A673 (cell line): ENCODE data around the gene NIFK. TPM values are rescaled to one million over a fixed set of nuclear protein-coding genes. Genes with fewer than 3 reads are reported as not detected.

ENCODE experiments used
- BruUV-seq: library from RNA; stranded (reverse); fragments of 400-500 nt; replicated peaks from 2 replicates; lab custom pipeline; 2021; lab: Mats Ljungman, UMichigan
- CTCF ChIA-PET: fragments of 300-600 bp; sonication (Branson Sonifier 250); formaldehyde crosslinking; loops from one replicate; lab custom pipeline; 2022; ENCODE audit warnings: antibody characterized with exemption; lab: Charles Lee
- POLR2A ChIA-PET: fragments of 300-600 bp; sonication (Branson Sonifier 250); formaldehyde crosslinking; loops from one replicate; lab custom pipeline; 2022; ENCODE audit warnings: antibody characterized with exemption; ENCODE audit not compliant: low non-redundant PET; lab: Charles Lee
- DNase-seq: peaks from one replicate; pipeline ENCODE4 v3.0.0-alpha.2; 2015; ENCODE audit warnings: low spot score
- H3K27ac ChIP-seq: fragments of 200-600 bp; sonication (generic); 2 replicates; pipeline ENCODE4 v1.5.1; 2016; ENCODE audit warnings: mixed run types, low read depth, mild to moderate bottlenecking, mixed read lengths, antibody characterized with exemption, low read length; ENCODE audit not compliant: poor library complexity, severe bottlenecking
- H3K27me3 ChIP-seq: fragments of 200-600 bp; sonication (generic); replicated peaks from 2 replicates; pipeline ENCODE4 v1.6.1; 2017; ENCODE audit warnings: mixed run types, low read depth, mild to moderate bottlenecking, mixed read lengths, antibody characterized with exemption, low read length; ENCODE audit not compliant: insufficient read depth, poor library complexity
- H3K36me3 ChIP-seq: fragments of 200-600 bp; sonication (generic); 2 replicates; pipeline ENCODE4 v1.6.1; 2016; ENCODE audit warnings: mixed run types, mild to moderate bottlenecking, mixed read lengths, antibody characterized with exemption, low read length; ENCODE audit not compliant: insufficient read depth, poor library complexity, severe bottlenecking
- H3K4me1 ChIP-seq: fragments of 200-600 bp; sonication (generic); 2 replicates; pipeline ENCODE4 v1.6.1; 2017; ENCODE audit warnings: mixed run types, mild to moderate bottlenecking, mixed read lengths, antibody characterized with exemption, low read length; ENCODE audit not compliant: insufficient read depth, poor library complexity, severe bottlenecking
- H3K4me3 ChIP-seq: fragments of 200-600 bp; sonication (generic); 2 replicates; pipeline ENCODE4 v1.5.1; 2016; ENCODE audit warnings: low read depth, mixed run types, mild to moderate bottlenecking, mixed read lengths, low read length; ENCODE audit not compliant: poor library complexity, severe bottlenecking
- H3K9me3 ChIP-seq: fragments of 200-600 bp; sonication (generic); 2 replicates; pipeline ENCODE4 v1.6.1; 2016; ENCODE audit warnings: mixed run types, low read depth, mild to moderate bottlenecking, mixed read lengths, antibody characterized with exemption, low read length; ENCODE audit not compliant: poor library complexity, severe bottlenecking
- EZH2 ChIP-seq: fragments of 200-600 bp; sonication (generic); IDR thresholded peaks from 2 replicates; pipeline ENCODE4 v1.6.1; 2017; ENCODE audit warnings: borderline replicate concordance, low read depth, mild to moderate bottlenecking, mixed read lengths, antibody characterized with exemption, low read length; ENCODE audit not compliant: poor library complexity, severe bottlenecking
- intact Hi-C: fragments of 100-400 bp; cut with micrococcal nuclease; formaldehyde crosslinking; loops from one replicate; pipeline ENCODE4 v1.10.0; 2022; ENCODE audit not compliant: unreplicated experiment
- total RNA-seq: library from RNA; stranded (reverse); gene quantifications from 2 replicates; pipeline ENCODE4 v1.2.3, GENCODE V29; 2021
- TF ChIP-seq, protein P1 (sequence below): fragments of 300-800, 200-600 bp; sonication (generic); conservative IDR thresholded peaks from 2 replicates; pipeline ENCODE4 v1.5.1; 2017; ENCODE audit warnings: low read depth, mild to moderate bottlenecking, antibody characterized with exemption, low read length, moderate library complexity, mixed read lengths

NIFK gene
- total RNA-seq, 1 experiment from 2014 or later = 97.4 TPM

DNA sequence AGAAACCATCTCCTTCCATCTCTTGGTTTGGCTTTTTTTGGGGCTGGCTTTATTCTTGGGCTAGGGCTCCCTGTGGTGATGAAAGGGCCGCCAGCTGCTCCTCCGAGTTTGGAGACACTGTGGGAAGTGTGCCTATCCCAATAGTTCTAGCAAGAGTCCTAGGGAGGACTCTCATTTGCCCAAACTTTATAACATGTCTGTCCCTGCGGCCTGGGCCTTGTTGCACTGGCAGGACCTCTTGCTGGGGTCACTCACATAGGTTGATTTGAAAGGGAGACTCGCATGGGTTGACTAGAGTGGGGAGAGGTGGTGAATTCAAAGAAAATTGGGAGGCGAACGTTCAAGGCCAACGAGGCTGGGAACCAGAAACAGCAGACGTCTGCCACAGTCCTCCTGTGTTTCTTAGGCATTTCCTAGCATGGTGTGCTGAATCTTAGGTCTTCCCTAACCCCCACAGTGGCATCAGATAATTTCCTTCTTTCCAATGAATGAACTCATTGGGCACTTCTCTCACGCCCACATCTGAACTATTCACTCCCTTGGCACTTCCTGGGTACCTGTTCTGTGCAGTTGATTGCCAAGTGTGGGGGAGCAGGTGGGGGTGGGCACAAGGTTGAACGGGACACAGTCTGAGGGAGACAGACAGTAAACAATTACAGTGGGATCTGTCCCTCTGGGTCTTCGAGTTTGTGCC is 26.8 kb downstream of the NIFK start:
- TF ChIP-seq, protein P1, sequence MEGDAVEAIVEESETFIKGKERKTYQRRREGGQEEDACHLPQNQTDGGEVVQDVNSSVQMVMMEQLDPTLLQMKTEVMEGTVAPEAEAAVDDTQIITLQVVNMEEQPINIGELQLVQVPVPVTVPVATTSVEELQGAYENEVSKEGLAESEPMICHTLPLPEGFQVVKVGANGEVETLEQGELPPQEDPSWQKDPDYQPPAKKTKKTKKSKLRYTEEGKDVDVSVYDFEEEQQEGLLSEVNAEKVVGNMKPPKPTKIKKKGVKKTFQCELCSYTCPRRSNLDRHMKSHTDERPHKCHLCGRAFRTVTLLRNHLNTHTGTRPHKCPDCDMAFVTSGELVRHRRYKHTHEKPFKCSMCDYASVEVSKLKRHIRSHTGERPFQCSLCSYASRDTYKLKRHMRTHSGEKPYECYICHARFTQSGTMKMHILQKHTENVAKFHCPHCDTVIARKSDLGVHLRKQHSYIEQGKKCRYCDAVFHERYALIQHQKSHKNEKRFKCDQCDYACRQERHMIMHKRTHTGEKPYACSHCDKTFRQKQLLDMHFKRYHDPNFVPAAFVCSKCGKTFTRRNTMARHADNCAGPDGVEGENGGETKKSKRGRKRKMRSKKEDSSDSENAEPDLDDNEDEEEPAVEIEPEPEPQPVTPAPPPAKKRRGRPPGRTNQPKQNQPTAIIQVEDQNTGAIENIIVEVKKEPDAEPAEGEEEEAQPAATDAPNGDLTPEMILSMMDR = no peak
- TF ChIP-seq EZH2 = no peak
- H3K4me1 ChIP-seq = peaks cover 5% of the 10 kb centered on the region
- no peaks in the 10 kb centered on the region for H3K36me3 ChIP-seq
- POLR2A ChIA-PET = no interaction called here
- intact Hi-C loops = loop anchor here (10.0 kb wide), 1 partner anchor 115 kb away; no protein-coding TSS in a partner anchor
- DNase-seq = no peak
- BruUV-seq = no TSS peak
- H3K27me3 ChIP-seq = no peaks in the 10 kb centered on the region
- H3K9me3 ChIP-seq = no peaks in the 10 kb centered on the region
- CTCF ChIA-PET = no interaction called here
- no peak overlapping the region for H3K27ac ChIP-seq
- no peak overlapping the region for H3K4me3 ChIP-seq

DNA sequence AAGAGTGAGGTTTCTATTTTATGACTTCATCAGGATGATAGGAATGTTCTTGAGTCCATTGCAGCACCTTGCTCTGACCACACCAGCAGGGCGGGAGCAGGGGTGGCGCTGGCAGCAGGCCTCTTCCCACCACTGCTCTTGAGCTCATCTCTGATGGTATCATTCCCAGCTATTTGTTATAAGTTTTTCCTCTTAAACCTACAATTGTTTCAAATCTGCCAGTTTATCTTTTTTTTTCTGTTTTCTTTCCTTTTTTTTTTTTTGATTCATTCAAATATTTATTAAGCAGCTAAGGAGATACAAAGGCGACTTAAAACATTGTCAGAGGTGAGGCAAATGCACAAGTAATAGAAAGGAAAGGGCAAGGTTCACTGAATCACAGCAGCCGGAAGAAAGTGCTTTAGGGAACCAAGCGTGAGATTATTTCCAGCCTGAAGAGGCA is 28.7 kb downstream of the NIFK start:
- Histone ChIP-seq H3K36me3 (no peaks in the 10 kb centered on the region), H3K4me3 (no peak overlapping the region), H3K4me1 (peaks cover 5% of the 10 kb centered on the region), H3K27ac (no peak overlapping the region), H3K27me3 (no peaks in the 10 kb centered on the region), H3K9me3 (no peaks in the 10 kb centered on the region)
- POLR2A ChIA-PET = no interaction called here
- TF ChIP-seq, protein P1 = no peak
- TF ChIP-seq EZH2 = no peak
- DNase-seq = no peak
- intact Hi-C loops = no loop called here
- CTCF ChIA-PET = no interaction called here
- no TSS peak for BruUV-seq

DNA sequence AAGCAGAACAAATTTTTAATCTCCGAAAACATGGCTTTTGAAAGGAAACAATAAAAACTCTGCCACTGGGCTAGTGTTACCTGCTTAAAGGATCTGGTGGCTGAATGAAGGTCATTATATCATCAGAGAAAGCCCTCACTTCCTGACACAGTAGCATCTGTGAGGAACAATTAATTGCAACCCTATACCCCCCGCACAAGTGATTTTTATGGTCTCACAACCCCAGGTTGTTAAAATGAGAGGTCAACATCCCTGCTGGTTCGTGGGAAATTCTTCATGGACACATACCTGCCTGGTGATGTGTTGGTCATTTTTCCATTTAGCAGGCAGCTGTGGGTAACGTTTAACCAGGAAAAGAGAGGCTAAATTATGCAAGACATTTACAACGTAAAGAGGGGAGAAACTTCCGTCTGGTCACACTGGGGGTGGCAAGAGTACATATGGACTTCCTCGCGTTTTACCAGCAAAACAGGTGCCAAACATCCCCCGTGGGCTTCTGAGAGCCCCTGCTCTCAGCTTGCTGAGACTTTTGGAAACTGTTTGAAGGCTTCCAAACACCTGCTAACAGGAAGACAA is 29.2 kb downstream of the NIFK start:
- DNase-seq = no peak
- Histone ChIP-seq H3K9me3 (no peaks in the 10 kb centered on the region), H3K27ac (no peak overlapping the region), H3K4me3 (no peak overlapping the region), H3K4me1 (peaks cover 5% of the 10 kb centered on the region), H3K36me3 (no peaks in the 10 kb centered on the region), H3K27me3 (no peaks in the 10 kb centered on the region)
- intact Hi-C loops = no loop called here
- POLR2A ChIA-PET = no interaction called here
- no peak for TF ChIP-seq EZH2
- TF ChIP-seq, protein P1 = no peak
- CTCF ChIA-PET = no interaction called here
- no TSS peak for BruUV-seq
